GM20000 (cell line): ENCODE results near the gene ZNF669.
"Not testable (repeated sequence)": the region's sequence is repeated elsewhere in the genome, so short reads cannot be mapped to it uniquely, and the experiment has no call there.

Experiments
- DNase-seq: peaks from one replicate; pipeline ENCODE4 v3.0.0; 2012; ENCODE audit warnings: low spot score
- CTCF ChIP-seq: IDR thresholded peaks from 2 replicates; pipeline ENCODE4 v1.5.1; 2012; ENCODE audit warnings: mild to moderate bottlenecking, control low read depth; ENCODE audit errors: extremely low read depth, missing control alignments

Gene ZNF669

GRCh38 chr1:247103859-247104591 is at the start of gene ZNF669:
Gene ZNF669 (minus strand): TSS chr1:247104356. CDS start chr1:247104199, 157 bp downstream.
- no peak for TF ChIP-seq CTCF
- peak; percentile 95 for DNase-seq

GRCh38 chr1:247147781-247148180 is 43.6 kb upstream of the ZNF669 start:
- DNase-seq, result no peak
- TF ChIP-seq CTCF, result no peak

DNA sequence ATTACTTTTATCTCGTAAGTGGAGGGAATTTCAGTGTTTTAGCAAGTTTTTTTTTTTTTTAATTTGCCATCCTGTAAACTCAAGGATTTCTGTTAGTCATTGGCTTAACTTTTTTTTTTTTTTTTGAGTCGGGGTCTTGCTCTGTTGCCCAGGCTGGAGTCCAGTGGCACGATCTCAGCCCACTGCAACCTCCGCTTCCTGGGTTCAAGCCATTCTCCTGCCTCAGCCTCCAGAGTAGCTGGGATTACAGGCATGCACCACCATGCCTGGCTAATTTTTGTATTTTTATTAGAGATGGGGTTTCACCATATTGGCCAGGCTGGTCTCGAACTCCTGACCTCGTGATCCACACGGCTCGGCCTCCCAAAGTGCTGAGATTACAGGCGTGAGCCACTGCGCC is 43.0 kb upstream of the ZNF669 start:
- not testable (repeated sequence) for DNase-seq

- no peak for DNase-seq
- TF ChIP-seq CTCF, result no peak
Observed at GRCh38 chr1:247146671-247147070, 42.5 kb upstream of the ZNF669 start.

- DNase-seq, result no peak
- no peak for TF ChIP-seq CTCF
Observed at GRCh38 chr1:247145279-247145678, 41.1 kb upstream of the ZNF669 start.

- DNase-seq, result not testable (repeated sequence)
Observed at GRCh38 chr1:247139557-247139956, 35.4 kb upstream of the ZNF669 start.

DNA sequence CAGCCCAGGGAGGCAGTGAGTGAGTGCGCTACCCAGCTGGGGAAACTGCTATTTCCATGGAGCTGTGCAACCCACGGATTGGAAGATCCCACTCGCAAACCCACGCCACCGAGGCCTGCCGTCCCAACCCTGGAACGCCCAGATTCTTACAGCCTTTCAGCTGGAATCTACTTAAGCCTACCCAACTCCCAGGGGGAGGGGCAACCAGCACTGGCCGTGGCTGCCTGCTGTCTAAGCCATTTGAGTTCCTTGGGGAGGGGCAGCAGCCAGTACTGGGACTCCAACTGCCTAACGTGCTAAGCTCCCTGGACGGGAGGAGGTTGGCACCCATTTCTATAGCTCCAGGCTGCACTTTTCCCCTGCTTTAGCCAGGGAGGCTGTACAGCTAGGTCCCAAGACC is 27.1 kb upstream of the ZNF669 start:
- no peak for DNase-seq
- no peak for TF ChIP-seq CTCF

DNA sequence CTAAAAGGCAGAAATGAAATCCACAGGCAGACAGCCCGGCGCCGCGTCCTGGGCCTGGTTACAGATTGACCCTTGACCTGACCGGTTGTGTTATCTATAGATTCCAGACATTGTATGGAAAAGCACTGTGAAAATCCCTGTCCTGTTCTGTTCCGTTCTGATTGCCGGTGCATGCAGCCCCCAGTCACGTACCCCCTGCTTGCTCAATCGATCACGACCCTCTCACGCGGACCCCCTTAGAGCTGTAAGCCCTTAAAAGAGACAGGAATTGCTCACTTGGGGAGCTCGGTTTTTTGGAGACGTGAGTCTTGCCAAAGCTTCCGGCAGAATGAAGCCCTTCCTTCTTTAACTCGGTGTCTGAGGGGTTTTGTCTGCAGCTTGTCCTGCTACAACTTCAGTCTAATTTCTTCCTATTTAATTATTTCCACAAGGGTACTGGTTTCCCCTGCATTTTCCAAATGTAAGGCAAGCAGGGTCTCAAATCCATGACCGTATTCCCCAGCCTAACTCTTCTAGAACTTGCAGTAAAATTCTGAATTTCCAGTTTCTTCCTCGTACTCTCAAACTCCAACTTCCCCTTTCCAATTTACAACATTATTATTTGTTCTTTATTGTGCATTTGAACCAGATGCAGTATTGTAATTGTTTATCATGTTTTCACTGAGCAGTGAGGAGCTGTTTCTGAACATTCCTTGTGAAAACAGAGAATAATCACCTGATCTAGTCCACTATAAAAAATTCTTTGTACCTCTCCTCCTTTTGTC is 23.5 kb upstream of the ZNF669 start:
- not testable (repeated sequence) for DNase-seq

DNA sequence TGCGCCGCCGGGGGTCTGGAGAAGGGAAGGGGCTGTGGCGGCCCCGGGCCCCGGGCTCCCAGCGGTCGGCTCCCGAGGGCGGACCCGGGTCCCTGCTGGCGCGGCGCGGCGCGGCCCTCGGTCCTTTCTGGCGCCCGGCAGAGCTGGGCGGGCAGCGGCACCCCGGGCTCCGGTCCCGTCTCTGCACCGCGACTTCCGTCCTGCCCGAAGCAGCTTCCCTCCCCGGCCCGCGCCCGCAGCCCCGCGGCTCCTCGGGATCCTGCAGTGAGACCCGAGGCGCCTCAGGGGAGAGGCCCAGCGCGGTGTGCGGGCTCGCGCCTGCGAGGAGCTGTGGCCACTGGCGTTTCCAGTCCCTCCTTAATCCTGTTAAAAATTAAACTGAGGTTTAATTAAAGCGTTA is 22.4 kb upstream of the ZNF669 start:
- not testable (repeated sequence) for DNase-seq

GRCh38 chr1:247126166-247126565 is 22.0 kb upstream of the ZNF669 start:
- DNase-seq, result not testable (repeated sequence)
